ENCODE data around the gene JAKMIP3.

DNA sequence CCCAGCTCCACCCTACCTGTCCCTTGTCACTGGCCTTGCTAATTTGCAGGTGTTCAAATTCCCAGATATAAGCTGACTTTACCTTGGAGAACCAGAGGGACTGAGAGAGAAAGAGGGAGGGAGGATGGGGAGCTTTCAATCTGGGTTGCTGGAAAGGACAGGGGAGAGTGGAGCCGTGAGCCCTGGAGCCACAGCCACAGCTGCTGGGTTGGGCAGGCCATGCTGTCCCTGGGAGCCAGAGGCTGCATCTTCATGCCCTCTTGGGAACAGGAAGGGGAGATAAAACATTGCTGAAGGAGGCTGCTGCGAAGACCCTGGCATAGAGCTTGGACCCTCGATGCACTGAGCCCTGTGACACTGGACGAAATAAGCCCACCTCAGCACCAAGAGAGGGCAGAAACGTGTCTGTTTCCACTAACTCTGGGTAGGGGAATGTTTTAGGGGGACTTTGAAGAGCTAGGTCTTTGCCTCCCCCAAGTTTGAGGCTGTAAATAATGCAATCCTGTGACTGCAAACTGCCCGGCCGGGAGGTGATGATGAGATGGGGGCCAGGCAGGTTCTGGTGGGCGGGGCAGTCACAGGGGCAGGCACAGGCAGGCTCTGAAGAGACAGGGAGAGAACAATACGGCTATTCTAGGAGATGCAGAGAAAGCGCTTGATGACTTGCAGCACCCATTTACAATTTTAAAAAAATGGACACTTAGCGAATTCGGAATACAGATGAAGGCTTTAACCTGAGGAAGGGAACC lies 5.8 kb upstream of the JAKMIP3 start:
- TF ChIP-seq GABPA (IDR thresholded peaks at IDR 0.05; ENCODE audit: low read depth) = no peak
- TF ChIP-seq CTCF (IDR thresholded peaks at IDR 0.05; ENCODE audit: insufficient read depth, low read length) = no peak
- TF ChIP-seq SPI1 (IDR thresholded peaks at IDR 0.05; ENCODE audit: borderline replicate concordance, low read depth) = no peak
- TF ChIP-seq POLR2AphosphoS5 (IDR thresholded peaks at IDR 0.05; ENCODE audit: low read depth) = no peak
- TF ChIP-seq, protein P1, sequence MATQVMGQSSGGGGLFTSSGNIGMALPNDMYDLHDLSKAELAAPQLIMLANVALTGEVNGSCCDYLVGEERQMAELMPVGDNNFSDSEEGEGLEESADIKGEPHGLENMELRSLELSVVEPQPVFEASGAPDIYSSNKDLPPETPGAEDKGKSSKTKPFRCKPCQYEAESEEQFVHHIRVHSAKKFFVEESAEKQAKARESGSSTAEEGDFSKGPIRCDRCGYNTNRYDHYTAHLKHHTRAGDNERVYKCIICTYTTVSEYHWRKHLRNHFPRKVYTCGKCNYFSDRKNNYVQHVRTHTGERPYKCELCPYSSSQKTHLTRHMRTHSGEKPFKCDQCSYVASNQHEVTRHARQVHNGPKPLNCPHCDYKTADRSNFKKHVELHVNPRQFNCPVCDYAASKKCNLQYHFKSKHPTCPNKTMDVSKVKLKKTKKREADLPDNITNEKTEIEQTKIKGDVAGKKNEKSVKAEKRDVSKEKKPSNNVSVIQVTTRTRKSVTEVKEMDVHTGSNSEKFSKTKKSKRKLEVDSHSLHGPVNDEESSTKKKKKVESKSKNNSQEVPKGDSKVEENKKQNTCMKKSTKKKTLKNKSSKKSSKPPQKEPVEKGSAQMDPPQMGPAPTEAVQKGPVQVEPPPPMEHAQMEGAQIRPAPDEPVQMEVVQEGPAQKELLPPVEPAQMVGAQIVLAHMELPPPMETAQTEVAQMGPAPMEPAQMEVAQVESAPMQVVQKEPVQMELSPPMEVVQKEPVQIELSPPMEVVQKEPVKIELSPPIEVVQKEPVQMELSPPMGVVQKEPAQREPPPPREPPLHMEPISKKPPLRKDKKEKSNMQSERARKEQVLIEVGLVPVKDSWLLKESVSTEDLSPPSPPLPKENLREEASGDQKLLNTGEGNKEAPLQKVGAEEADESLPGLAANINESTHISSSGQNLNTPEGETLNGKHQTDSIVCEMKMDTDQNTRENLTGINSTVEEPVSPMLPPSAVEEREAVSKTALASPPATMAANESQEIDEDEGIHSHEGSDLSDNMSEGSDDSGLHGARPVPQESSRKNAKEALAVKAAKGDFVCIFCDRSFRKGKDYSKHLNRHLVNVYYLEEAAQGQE (IDR thresholded peaks at IDR 0.05; ENCODE audit: insufficient replicate concordance, low read depth) = no peak

All from HL-60 (cell line).